ENCODE measurements around the gene LNP1. TPM values are rescaled to one million over a fixed set of nuclear protein-coding genes. Genes with fewer than 3 reads are reported as not detected.
A peak's percentile ranks its signal among the peaks of the same experiment; 100 is the strongest.

Gene LNP1
- total RNA-seq, 4 donors from 2014 or later = 8.2 to 15.8 (median 9.9) TPM

DNA sequence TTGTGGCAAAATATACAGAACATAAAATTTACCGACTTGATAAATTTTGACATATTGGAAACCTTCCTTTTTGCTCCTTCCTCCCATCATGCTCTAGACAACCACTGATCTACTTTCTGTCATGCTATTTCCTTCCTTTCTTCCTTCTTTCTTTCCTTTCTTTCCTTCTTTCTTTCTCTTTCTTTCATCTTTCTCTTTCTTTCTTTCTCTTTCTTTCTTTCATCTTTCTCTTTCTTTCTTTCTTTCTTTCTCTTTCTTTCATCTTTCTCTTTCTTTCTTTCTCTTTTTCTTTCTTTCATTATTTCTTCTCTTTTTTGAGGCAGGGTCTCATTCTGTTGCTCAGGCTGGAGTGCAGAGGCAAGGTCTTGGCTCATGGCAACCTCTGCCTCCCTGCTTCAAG is 82.2 kb downstream of the LNP1 start:
- Histone ChIP-seq H3K4me3 (replicated peaks in 1 of 3) (no peak overlapping the region), H3K4me1 (no peaks in the 10 kb centered on the region), H3K27me3 (no peaks in the 10 kb centered on the region), H3K27ac (no peak overlapping the region), H3K9me3 (no peaks in the 10 kb centered on the region), H3K36me3 (no peaks in the 10 kb centered on the region)
- WGBS, 2 donors = 91 to 99% methylated on average over 1 of the region's 1 CpG
- intact Hi-C loops (cut with DNase I) = no loop called here
- TF ChIP-seq POLR2A (IDR thresholded peaks at IDR 0.05) (no peak), CTCF (IDR thresholded peaks at IDR 0.05) (no peak)
- DNase-seq = no peak

DNA sequence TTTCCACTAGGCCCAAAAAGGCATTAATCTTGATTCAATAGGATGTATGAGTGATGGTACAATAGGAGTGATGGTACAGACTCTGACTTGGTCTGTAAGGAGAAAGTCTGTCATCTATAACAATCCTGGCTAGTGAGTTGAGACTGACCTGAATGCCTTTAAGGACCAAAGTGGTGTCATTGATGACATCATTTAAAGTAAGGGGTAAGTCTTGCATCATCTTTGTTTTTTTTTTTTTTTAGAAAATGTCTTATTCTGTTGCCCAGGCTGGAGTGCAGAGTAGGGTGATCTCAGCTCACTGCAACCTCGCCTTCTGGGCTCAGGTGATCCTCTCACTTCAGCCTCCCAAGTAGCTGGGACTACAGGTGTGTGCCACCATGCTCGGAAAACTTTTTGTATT is 85.5 kb downstream of the LNP1 start:
- H3K36me3 ChIP-seq = no peaks in the 10 kb centered on the region
- intact Hi-C loops (cut with DNase I) = no loop called here
- no peak overlapping the region for H3K27ac ChIP-seq
- DNase-seq = no peak
- no peaks in the 10 kb centered on the region for H3K27me3 ChIP-seq
- 91 to 97% methylated on average over 2 of the region's 2 CpGs for whole genome bisulfite sequencing, 2 donors
- no peak for TF ChIP-seq POLR2A (IDR thresholded peaks at IDR 0.05)
- no peak for TF ChIP-seq CTCF (IDR thresholded peaks at IDR 0.05)
- H3K4me1 ChIP-seq = peaks cover 0 to 4% of the 10 kb centered on the region in 2 donors
- no peaks in the 10 kb centered on the region for H3K9me3 ChIP-seq
- H3K4me3 ChIP-seq (replicated peaks in 1 of 3) = no peak overlapping the region

GRCh38 chr3:100489118-100489517 is 87.8 kb downstream of the LNP1 start:
- intact Hi-C loops (cut with DNase I) = no loop called here
- H3K36me3 ChIP-seq = no peaks in the 10 kb centered on the region
- H3K4me1 ChIP-seq = peaks cover 0 to 4% of the 10 kb centered on the region in 2 donors
- H3K27ac ChIP-seq = no peak overlapping the region
- no peaks in the 10 kb centered on the region for H3K27me3 ChIP-seq
- no peak overlapping the region for H3K4me3 ChIP-seq (replicated peaks in 1 of 3)
- no peaks in the 10 kb centered on the region for H3K9me3 ChIP-seq
- TF ChIP-seq POLR2A (IDR thresholded peaks at IDR 0.05) = no peak
- no peak for TF ChIP-seq CTCF (IDR thresholded peaks at IDR 0.05)
- DNase-seq = no peak
- 94 to 100% methylated on average over 1 of the region's 1 CpG for WGBS, 2 donors

DNA sequence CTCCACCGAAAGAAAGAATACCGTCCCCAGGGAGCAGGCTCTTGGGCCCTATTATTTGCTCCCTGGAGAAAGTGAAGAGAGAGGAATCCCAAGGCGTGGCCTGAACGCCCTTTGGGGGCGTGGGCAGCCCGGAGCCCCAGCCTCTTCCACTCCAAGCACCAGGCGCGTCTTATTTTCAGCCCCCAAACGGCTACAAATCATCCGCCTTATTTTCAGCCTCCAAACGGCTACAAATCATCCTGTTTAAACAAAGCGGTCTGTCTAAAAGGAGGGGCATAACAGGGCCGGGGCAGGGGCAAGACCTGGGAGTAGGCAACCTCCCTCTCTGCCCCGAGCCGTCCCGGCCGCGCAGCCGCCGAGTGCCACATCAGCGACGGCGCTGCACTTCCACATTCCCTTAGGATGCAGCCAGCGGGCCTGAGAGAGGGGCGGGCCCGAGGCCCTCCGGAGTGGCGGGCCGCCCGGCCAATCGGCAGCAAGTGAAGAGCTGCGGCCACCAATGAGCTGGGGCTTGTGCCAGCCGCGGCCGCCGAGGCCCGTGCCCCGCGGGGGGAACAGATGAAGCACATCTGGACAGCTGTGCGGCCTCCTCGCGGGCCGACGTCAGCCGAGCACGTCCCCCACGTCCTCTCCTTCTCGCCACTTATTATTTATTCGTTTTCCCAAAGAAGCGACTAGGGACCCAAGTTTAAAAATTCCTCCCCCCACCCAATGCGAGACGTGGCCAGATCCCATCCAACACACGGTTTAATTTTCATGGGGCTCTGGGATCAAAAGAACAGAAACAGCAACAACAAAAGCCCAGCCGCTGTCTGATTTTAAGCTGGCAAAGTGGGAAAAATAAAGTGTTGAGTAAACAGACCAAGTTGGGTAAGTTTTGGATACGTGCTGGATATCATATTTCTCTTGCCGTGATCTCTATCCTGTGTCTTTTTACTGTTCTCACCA is 91.0 kb downstream of the LNP1 start, which contains the start of gene TMEM45A:
TMEM45A (plus strand) TSS at position 561 of the 948 bp plus-strand sequence. CDS start 62,593 bp downstream, outside the sequence.
- Histone ChIP-seq H3K4me3 (replicated peaks in 1 of 3) (peak within 1 kb of the TSS in 2 of 3 donors; percentile 46 to 51), H3K9me3 (no peaks in the 10 kb centered on the region), H3K27ac (peak within 1 kb of the TSS; percentile 52 to 66 (median 60)), H3K27me3 (no peaks in the 10 kb centered on the region), H3K36me3 (no peaks in the 10 kb centered on the region), H3K4me1 (peaks cover 0 to 4% of the 10 kb centered on the region in 2 donors)
- 0% methylated on average over 36 to 38 of the region's 56 CpGs for WGBS, 2 donors
- TF ChIP-seq POLR2A (IDR thresholded peaks at IDR 0.05) (peak in 1 of 2 donors; percentile 78), CTCF (IDR thresholded peaks at IDR 0.05) (no peak)
- intact Hi-C loops (cut with DNase I) = no loop called here
- peak; percentile 95 to 97 for DNase-seq

DNA sequence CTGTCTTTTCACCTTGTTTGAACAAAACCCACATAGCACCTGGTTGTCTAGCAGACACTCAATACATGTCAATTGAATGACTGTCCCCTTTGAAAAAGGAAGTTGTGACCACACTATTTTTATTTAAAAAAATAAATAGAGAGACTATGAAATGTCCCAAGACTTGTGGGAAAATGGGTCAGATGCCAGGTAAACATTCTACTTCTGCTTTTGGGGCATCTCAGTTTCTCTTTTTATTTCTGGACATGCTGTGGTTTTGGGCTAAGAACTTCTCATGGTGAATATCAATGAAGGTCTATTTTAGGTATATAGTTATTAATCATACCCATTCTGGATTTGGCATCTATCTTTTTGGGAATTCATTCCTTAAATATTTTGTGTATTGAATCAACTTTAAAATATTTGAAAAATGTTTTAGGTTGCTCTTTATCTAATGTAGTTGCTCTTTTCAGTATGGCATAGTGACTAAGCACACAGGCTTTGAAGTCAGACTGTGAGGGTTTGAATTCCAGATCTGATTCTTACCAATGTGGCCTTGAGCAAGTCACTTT is 95.4 kb downstream of the LNP1 start:
- no peak overlapping the region for H3K27ac ChIP-seq
- intact Hi-C loops (cut with DNase I) = no loop called here
- TF ChIP-seq CTCF (IDR thresholded peaks at IDR 0.05) (no peak), POLR2A (IDR thresholded peaks at IDR 0.05) (no peak)

More for the DNA sequence above, 95.4 kb downstream of the LNP1 start:
- Histone ChIP-seq H3K9me3 (no peaks in the 10 kb centered on the region), H3K4me3 (replicated peaks in 1 of 3) (no peak overlapping the region), H3K27me3 (no peaks in the 10 kb centered on the region), H3K36me3 (no peaks in the 10 kb centered on the region), H3K4me1 (peaks cover 0 to under 1% of the 10 kb centered on the region in 2 donors)
- no peak for DNase-seq

Data from thyroid gland (tissue), 4 donors.